Osteoblast (primary cell): ENCODE data around the gene ATXN7L1. TPM values are rescaled to one million over a fixed set of nuclear protein-coding genes. Genes with fewer than 3 reads are reported as not detected.

Source experiments
- DNase-seq: peaks from one replicate; pipeline ENCODE4 v3.0.0; 2011; ENCODE audit warnings: low spot score, mixed read lengths; ENCODE audit not compliant: insufficient read length; ENCODE audit errors: missing footprints
- H2AFZ ChIP-seq: 2 replicates; pipeline ENCODE4 v1.6.0; 2011; ENCODE audit warnings: mild to moderate bottlenecking, low read length
- H3K27ac ChIP-seq: 2 replicates; pipeline ENCODE4 v1.5.1; 2011; ENCODE audit warnings: mild to moderate bottlenecking, low read depth, low read length, moderate library complexity
- H3K27me3 ChIP-seq: 2 replicates; pipeline ENCODE4 v1.6.0; 2012; ENCODE audit warnings: mild to moderate bottlenecking, control low read depth, inconsistent platforms, low read length, moderate library complexity; ENCODE audit not compliant: insufficient read depth
- H3K36me3 ChIP-seq: 2 replicates; pipeline ENCODE4 v1.5.1; 2011; ENCODE audit warnings: mild to moderate bottlenecking, low read length, control low read depth, moderate library complexity; ENCODE audit not compliant: insufficient read depth
- H3K4me1 ChIP-seq: 2 replicates; pipeline ENCODE4 v1.5.1; 2011; ENCODE audit warnings: mild to moderate bottlenecking, low read length, control low read depth, moderate library complexity; ENCODE audit not compliant: insufficient read depth
- H3K4me2 ChIP-seq: 2 replicates; pipeline ENCODE4 v1.6.0; 2011; ENCODE audit warnings: mild to moderate bottlenecking, low read length; ENCODE audit not compliant: insufficient read depth
- H3K4me3 ChIP-seq: fragments of 200-600 bp; sonication (generic); 3 replicates; pipeline ENCODE4 v1.5.1; 2012; ENCODE audit warnings: mild to moderate bottlenecking, low read length, inconsistent platforms; ENCODE audit not compliant: insufficient read depth
- H3K79me2 ChIP-seq: 2 replicates; pipeline ENCODE4 v1.6.0; 2012; ENCODE audit warnings: mild to moderate bottlenecking, low read length, control low read depth, inconsistent platforms; ENCODE audit not compliant: insufficient read depth
- H3K9me3 ChIP-seq: 2 replicates; pipeline ENCODE4 v1.5.1; 2011; ENCODE audit warnings: low read depth, low read length, control low read depth
- H4K20me1 ChIP-seq: 2 replicates; pipeline ENCODE4 v1.6.0; 2012; ENCODE audit warnings: mild to moderate bottlenecking, low read length, control low read depth; ENCODE audit not compliant: insufficient read depth
- total RNA-seq: library from RNA; depleted of rRNA; stranded (reverse); fragments of >200 nt; gene quantifications from 2 replicates; pipeline ENCODE4 v1.2.3, GENCODE V29; 2012
- TF ChIP-seq, protein P1 (sequence below): IDR thresholded peaks from 2 replicates; pipeline ENCODE4 v1.5.1; 2011; ENCODE audit warnings: mild to moderate bottlenecking, low read depth, low read length, moderate library complexity; ENCODE audit errors: extremely low read depth

Gene ATXN7L1
- total RNA-seq, 1 donor, result 9.0 TPM

DNA sequence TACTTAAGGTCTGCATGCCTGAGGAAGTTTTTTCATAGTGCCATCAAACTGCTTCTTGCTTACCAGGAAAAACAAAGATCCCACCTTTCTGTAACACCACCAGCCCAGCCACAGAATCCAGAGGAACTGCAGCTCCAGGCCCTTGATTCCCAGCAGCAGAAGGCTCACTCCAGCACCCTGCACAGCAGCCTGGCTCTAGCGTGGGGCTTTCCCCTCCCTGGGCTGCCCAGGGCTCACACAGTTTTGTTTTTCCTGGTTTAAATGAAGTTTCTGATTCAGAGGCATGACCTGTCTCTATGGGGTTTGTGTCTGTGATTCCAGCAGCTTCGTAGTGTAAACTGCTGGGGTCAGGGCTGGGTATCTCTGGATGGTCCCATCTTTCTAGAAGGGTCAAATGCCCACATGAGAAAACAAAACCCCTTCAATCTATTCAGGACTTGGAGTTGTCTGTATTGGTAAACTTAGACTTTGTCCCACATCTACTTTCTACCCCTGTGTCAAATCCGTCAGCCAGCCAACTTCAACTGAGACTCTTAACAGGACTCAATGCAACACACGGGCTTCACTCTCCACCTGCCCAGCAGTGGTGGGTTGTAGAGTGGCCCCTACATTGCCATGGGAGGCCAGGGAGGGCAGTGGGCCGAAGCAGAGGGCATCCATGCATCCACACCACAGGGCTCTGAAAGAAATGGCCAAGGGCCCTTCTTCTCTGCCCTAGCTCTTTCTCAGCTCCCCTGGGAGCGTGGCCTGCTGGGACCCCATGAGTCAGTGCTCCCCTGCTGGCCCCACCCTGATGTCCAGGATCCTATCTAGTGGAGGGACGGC, 73.6 kb downstream of the ATXN7L1 start:
- Histone ChIP-seq H2AFZ (no peak overlapping the region), H3K4me2 (no peak overlapping the region), H3K4me1 (peaks cover 39% of the 10 kb centered on the region), H3K9me3 (no peaks in the 10 kb centered on the region), H3K79me2 (no peaks in the 10 kb centered on the region), H3K4me3 (no peak overlapping the region), H3K36me3 (no peaks in the 10 kb centered on the region), H3K27ac (no peak overlapping the region), H3K27me3 (no peaks in the 10 kb centered on the region), H4K20me1 (peaks cover 14% of the 10 kb centered on the region)
- DNase-seq, result peak; percentile 82
- TF ChIP-seq, protein P1, sequence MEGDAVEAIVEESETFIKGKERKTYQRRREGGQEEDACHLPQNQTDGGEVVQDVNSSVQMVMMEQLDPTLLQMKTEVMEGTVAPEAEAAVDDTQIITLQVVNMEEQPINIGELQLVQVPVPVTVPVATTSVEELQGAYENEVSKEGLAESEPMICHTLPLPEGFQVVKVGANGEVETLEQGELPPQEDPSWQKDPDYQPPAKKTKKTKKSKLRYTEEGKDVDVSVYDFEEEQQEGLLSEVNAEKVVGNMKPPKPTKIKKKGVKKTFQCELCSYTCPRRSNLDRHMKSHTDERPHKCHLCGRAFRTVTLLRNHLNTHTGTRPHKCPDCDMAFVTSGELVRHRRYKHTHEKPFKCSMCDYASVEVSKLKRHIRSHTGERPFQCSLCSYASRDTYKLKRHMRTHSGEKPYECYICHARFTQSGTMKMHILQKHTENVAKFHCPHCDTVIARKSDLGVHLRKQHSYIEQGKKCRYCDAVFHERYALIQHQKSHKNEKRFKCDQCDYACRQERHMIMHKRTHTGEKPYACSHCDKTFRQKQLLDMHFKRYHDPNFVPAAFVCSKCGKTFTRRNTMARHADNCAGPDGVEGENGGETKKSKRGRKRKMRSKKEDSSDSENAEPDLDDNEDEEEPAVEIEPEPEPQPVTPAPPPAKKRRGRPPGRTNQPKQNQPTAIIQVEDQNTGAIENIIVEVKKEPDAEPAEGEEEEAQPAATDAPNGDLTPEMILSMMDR, result no peak

DNA sequence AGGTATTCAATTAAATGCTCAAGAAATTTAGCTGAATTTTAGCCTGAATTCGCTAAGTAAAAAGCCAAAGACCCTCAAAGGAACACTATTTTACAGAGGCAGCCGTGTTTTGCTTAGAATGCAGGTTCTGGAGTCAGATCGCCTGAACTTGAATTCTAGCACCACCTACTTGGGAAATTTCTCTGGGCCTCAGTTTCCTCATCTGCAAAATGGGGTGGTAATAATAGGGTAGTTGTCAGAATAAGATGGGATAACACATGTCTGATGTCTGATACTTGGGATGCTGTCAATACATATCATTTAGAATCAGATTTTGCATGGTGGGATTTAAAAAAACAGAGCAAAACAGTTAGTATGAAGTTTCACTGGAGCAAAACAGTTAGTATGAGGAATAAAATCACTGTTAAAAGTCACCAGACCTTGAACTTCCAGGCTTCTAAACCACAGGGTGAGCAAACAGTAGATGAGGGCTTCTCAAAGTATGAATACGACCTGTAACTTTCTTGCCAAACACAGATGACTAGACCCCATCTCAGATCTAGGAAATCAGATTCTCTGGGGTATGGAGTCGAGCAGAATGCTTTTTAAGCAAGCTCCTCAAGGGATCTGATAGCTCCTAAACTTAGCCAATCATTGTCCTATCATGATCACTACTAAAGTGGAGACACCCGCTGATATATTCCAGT, 75.4 kb downstream of the ATXN7L1 start:
- Histone ChIP-seq H3K79me2 (no peaks in the 10 kb centered on the region), H3K36me3 (no peaks in the 10 kb centered on the region), H4K20me1 (peaks cover 11% of the 10 kb centered on the region), H3K9me3 (no peaks in the 10 kb centered on the region), H3K4me2 (no peak overlapping the region), H3K4me1 (peaks cover 37% of the 10 kb centered on the region), H2AFZ (no peak overlapping the region), H3K4me3 (no peak overlapping the region), H3K27me3 (no peaks in the 10 kb centered on the region), H3K27ac (no peak overlapping the region)
- DNase-seq, result no peak
- TF ChIP-seq, protein P1, result no peak

DNA sequence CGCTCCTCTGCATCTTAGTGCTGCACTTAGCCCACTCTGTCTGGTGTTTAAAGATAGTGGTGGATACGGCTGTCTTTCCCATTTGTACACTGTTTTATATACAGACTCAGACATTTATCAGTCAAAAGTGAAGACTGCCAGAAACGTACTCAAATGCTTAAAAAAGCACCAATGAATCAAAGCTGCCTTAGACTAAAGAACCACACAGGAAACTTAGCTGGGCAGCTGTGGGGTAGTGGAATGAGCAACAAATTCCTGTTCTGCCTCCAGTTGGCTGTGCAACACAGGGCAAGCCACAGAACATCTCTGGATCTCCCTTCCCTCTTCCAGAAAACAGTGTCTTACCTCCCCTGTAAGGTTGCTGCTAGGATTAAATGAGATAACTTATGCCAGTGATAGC, 76.0 kb downstream of the ATXN7L1 start:
- Histone ChIP-seq H4K20me1 (peaks cover 8% of the 10 kb centered on the region), H3K27me3 (no peaks in the 10 kb centered on the region), H2AFZ (no peak overlapping the region), H3K9me3 (no peaks in the 10 kb centered on the region), H3K4me2 (no peak overlapping the region), H3K4me1 (peaks cover 38% of the 10 kb centered on the region), H3K79me2 (no peaks in the 10 kb centered on the region), H3K36me3 (no peaks in the 10 kb centered on the region), H3K4me3 (no peak overlapping the region), H3K27ac (no peak overlapping the region)
- TF ChIP-seq, protein P1, result no peak
- no peak for DNase-seq

DNA sequence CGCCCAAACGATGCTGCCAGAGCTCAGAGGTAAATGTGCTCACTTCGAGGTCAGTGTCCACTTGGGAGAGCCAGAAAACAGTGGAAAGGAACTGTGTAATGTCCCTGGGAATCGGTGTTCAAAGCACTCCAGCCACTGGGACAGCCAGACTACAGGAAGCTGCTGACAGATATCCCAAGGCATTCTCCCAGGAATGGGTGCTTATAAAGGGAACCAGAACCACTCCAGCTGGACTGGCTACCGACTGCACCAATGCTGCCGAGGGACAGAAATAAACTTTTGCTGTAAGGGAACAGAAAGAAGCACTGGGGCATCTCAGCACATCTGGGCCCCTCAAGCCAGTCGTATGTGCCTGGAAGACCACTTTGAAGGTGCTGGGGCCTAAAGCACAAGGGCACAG, 76.7 kb downstream of the ATXN7L1 start:
- no peak for DNase-seq
- H3K27ac ChIP-seq, result no peak overlapping the region

More for the DNA sequence above, 76.7 kb downstream of the ATXN7L1 start:
- no peaks in the 10 kb centered on the region for H3K36me3 ChIP-seq
- no peaks in the 10 kb centered on the region for H3K27me3 ChIP-seq
- no peaks in the 10 kb centered on the region for H3K9me3 ChIP-seq
- peaks cover 8% of the 10 kb centered on the region for H4K20me1 ChIP-seq
- no peak overlapping the region for H3K4me3 ChIP-seq
- TF ChIP-seq, protein P1, result no peak
- H3K79me2 ChIP-seq, result no peaks in the 10 kb centered on the region
- H3K4me1 ChIP-seq, result peaks cover 45% of the 10 kb centered on the region
- H2AFZ ChIP-seq, result no peak overlapping the region
- no peak overlapping the region for H3K4me2 ChIP-seq
